Panc1 (cell line): ENCODE measurements around the gene MBD5. TPM values are rescaled to one million over a fixed set of nuclear protein-coding genes. Genes with fewer than 3 reads are reported as not detected.

Source experiments
- ATAC-seq: fragments of 200-7000 bp; cut with Tn5 transposase; 2 replicates; pipeline ENCODE4 v1.9.1; 2020; ENCODE audit warnings: mild to moderate bottlenecking, moderate library complexity
- BruUV-seq: library from RNA; stranded (reverse); fragments of 400-500 nt; replicated peaks from 2 replicates; lab custom pipeline; 2021; lab: Mats Ljungman, UMichigan
- CTCF ChIA-PET: fragments of 300-600 bp; sonication (Branson Sonifier 250); formaldehyde crosslinking; loops from one replicate; lab custom pipeline; 2022; ENCODE audit warnings: antibody characterized with exemption; lab: Charles Lee
- POLR2A ChIA-PET: fragments of 300-600 bp; sonication (Branson Sonifier 250); formaldehyde crosslinking; loops from one replicate; lab custom pipeline; 2022; ENCODE audit warnings: antibody characterized with exemption; lab: Charles Lee
- DNase-seq: peaks from one replicate; pipeline ENCODE4 v3.0.0-alpha.2; 2010; ENCODE audit warnings: low read depth, low spot score
- H3K27ac ChIP-seq: 2 replicates; pipeline ENCODE4 v1.5.1; 2011; ENCODE audit warnings: mild to moderate bottlenecking, low read length, inconsistent platforms
- H3K27me3 ChIP-seq: fragments of 200-500 bp; sonication (Bioruptor generic); 2 replicates; pipeline ENCODE4 v1.6.0; 2014; ENCODE audit warnings: low read length, inconsistent platforms; ENCODE audit not compliant: control insufficient read depth, insufficient read depth
- H3K36me3 ChIP-seq: fragments of 200-500 bp; sonication (Bioruptor generic); 2 replicates; pipeline ENCODE4 v1.5.1; 2014; ENCODE audit warnings: inconsistent platforms, mild to moderate bottlenecking, low read length, moderate library complexity; ENCODE audit not compliant: control insufficient read depth, insufficient read depth
- H3K4me1 ChIP-seq: 2 replicates; pipeline ENCODE4 v1.5.1; 2011; ENCODE audit warnings: inconsistent platforms, mild to moderate bottlenecking, low read length, moderate library complexity; ENCODE audit not compliant: control insufficient read depth, insufficient read depth
- H3K4me3 ChIP-seq, 2 experiments: 2 replicates each; pipeline ENCODE4 v1.5.1; 2011 to 2012; ENCODE audit warnings: low read depth in 2 of 2, low read length in 2 of 2, mild to moderate bottlenecking in 2 of 2, inconsistent platforms in 1 of 2, moderate library complexity in 1 of 2
- H3K9me3 ChIP-seq: fragments of 200-500 bp; sonication (Bioruptor generic); 2 replicates; pipeline ENCODE4 v1.5.1; 2014; ENCODE audit warnings: low read depth, mild to moderate bottlenecking, inconsistent platforms, low read length, moderate library complexity; ENCODE audit not compliant: control insufficient read depth, insufficient read depth
- CTCF ChIP-seq: fragments of 450-650 bp; IDR thresholded peaks from 2 replicates; pipeline ENCODE4 v1.5.1; 2017; ENCODE audit warnings: mild to moderate bottlenecking
- POLR2AphosphoS5 ChIP-seq: IDR thresholded peaks from 2 replicates; pipeline ENCODE4 v1.6.1; 2012; ENCODE audit warnings: mild to moderate bottlenecking, low read depth, low read length, moderate library complexity
- REST ChIP-seq, 2 experiments: IDR thresholded peaks; 2 replicates each; pipeline ENCODE4 v1.6.1; 2011 to 2012; ENCODE audit warnings: low read depth in 2 of 2, control low read depth in 1 of 2, low read length in 1 of 2, mild to moderate bottlenecking in 1 of 2, moderate library complexity in 1 of 2; ENCODE audit not compliant: insufficient read depth in 1 of 2
- SIN3A ChIP-seq: IDR thresholded peaks from 2 replicates; pipeline ENCODE4 v1.6.1; 2012; ENCODE audit warnings: low read depth, mild to moderate bottlenecking, low read length, moderate library complexity, borderline replicate concordance; ENCODE audit not compliant: insufficient read depth
- TCF7L2 ChIP-seq: IDR thresholded peaks from 2 replicates; pipeline ENCODE4 v1.6.1; 2011; ENCODE audit warnings: mild to moderate bottlenecking, low read depth, low read length, inconsistent platforms
- in situ Hi-C: cut with HindIII; loops from 2 replicates; pipeline ENCODE4 v1.10.0; 2016; ENCODE audit warnings: low sequenced_read_pairs, low pct_unique_long_range_greater_than_20kb
- intact Hi-C: fragments of 100-400 bp; cut with micrococcal nuclease; formaldehyde crosslinking; loops from one replicate; pipeline ENCODE4 v1.10.0; 2022; ENCODE audit not compliant: unreplicated experiment
- total RNA-seq: library from RNA; stranded (reverse); gene quantifications from one replicate; pipeline ENCODE4 v1.2.1, GENCODE V29; 2021; ENCODE audit not compliant: unreplicated experiment

The MBD5 gene
- total RNA-seq, 1 experiment from 2014 or later = 40.2 TPM

- Histone ChIP-seq H3K27me3 (no peaks in the 10 kb centered on the region), H3K36me3 (no peaks in the 10 kb centered on the region), H3K27ac (no peak overlapping the region), H3K9me3 (no peaks in the 10 kb centered on the region), H3K4me1 (no peaks in the 10 kb centered on the region), H3K4me3 (no peak overlapping the region)
- no TSS peak for BruUV-seq
- in situ Hi-C loops = no loop called here
- no peak for ATAC-seq
- POLR2A ChIA-PET = no interaction called here
- intact Hi-C loops = no loop called here
- TF ChIP-seq REST (IDR thresholded peaks at IDR 0.05; ENCODE audit: insufficient read depth in 1 of 2, low read depth in 2 of 2, low read length in 1 of 2) = no peak
- no peak for TF ChIP-seq POLR2AphosphoS5
- no peak for TF ChIP-seq SIN3A
- TF ChIP-seq TCF7L2 = no peak
- TF ChIP-seq CTCF = no peak
- DNase-seq = no peak
- CTCF ChIA-PET = no interaction called here
These were observed 31.8 kb downstream of the MBD5 start for GRCh38 chr2:148052687-148053086.

- in situ Hi-C loops (no loop called here), intact Hi-C loops (no loop called here)
- CTCF ChIA-PET = no interaction called here
- no peaks in the 10 kb centered on the region for H3K9me3 ChIP-seq
- H3K4me1 ChIP-seq = no peaks in the 10 kb centered on the region
- H3K4me3 ChIP-seq = no peak overlapping the region
- ATAC-seq (no peak), DNase-seq (no peak)
- no peaks in the 10 kb centered on the region for H3K36me3 ChIP-seq
- H3K27ac ChIP-seq = no peak overlapping the region
- POLR2A ChIA-PET = no interaction called here
- no TSS peak for BruUV-seq
- no peaks in the 10 kb centered on the region for H3K27me3 ChIP-seq
- TF ChIP-seq POLR2AphosphoS5 (no peak), SIN3A (no peak), REST (IDR thresholded peaks at IDR 0.05; ENCODE audit: insufficient read depth in 1 of 2, low read depth in 2 of 2, low read length in 1 of 2) (no peak), CTCF (no peak), TCF7L2 (no peak)
These were observed 37.8 kb downstream of the MBD5 start for GRCh38 chr2:148058641-148059040.
